C4-2B (cell line): Measurements from ENCODE around the gene FBXL16.

Experiments
- CTCF ChIP-seq: fragments of 450-650 bp; conservative IDR thresholded peaks from 2 replicates; pipeline ENCODE4 v1.5.1; 2017; ENCODE audit warnings: mild to moderate bottlenecking
- ZFX ChIP-seq: fragments of 450-650 bp; IDR thresholded peaks from 2 replicates; pipeline ENCODE4 v1.6.1; 2017

- TF ChIP-seq CTCF (no peak), ZFX (no peak)
These were observed 14.9 kb upstream of the FBXL16 start for GRCh38 chr16:720447-720989.
